ENCODE data around the gene RHBDF2.

GRCh38 chr17:76481071-76481655 lies 20.1 kb downstream of the RHBDF2 start:
- TF ChIP-seq, protein P1, sequence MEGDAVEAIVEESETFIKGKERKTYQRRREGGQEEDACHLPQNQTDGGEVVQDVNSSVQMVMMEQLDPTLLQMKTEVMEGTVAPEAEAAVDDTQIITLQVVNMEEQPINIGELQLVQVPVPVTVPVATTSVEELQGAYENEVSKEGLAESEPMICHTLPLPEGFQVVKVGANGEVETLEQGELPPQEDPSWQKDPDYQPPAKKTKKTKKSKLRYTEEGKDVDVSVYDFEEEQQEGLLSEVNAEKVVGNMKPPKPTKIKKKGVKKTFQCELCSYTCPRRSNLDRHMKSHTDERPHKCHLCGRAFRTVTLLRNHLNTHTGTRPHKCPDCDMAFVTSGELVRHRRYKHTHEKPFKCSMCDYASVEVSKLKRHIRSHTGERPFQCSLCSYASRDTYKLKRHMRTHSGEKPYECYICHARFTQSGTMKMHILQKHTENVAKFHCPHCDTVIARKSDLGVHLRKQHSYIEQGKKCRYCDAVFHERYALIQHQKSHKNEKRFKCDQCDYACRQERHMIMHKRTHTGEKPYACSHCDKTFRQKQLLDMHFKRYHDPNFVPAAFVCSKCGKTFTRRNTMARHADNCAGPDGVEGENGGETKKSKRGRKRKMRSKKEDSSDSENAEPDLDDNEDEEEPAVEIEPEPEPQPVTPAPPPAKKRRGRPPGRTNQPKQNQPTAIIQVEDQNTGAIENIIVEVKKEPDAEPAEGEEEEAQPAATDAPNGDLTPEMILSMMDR (IDR thresholded peaks at IDR 0.05) = no peak
- TF ChIP-seq, protein P2, sequence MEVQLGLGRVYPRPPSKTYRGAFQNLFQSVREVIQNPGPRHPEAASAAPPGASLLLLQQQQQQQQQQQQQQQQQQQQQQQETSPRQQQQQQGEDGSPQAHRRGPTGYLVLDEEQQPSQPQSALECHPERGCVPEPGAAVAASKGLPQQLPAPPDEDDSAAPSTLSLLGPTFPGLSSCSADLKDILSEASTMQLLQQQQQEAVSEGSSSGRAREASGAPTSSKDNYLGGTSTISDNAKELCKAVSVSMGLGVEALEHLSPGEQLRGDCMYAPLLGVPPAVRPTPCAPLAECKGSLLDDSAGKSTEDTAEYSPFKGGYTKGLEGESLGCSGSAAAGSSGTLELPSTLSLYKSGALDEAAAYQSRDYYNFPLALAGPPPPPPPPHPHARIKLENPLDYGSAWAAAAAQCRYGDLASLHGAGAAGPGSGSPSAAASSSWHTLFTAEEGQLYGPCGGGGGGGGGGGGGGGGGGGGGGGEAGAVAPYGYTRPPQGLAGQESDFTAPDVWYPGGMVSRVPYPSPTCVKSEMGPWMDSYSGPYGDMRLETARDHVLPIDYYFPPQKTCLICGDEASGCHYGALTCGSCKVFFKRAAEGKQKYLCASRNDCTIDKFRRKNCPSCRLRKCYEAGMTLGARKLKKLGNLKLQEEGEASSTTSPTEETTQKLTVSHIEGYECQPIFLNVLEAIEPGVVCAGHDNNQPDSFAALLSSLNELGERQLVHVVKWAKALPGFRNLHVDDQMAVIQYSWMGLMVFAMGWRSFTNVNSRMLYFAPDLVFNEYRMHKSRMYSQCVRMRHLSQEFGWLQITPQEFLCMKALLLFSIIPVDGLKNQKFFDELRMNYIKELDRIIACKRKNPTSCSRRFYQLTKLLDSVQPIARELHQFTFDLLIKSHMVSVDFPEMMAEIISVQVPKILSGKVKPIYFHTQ (CRISPR knock-in tag; IDR thresholded peaks at IDR 0.05) = no peak
- TF ChIP-seq RELA (CRISPR knock-in tag; IDR thresholded peaks at IDR 0.05; ENCODE audit: borderline replicate concordance) = no peak

Data from WTC11 (cell line).